ENCODE results near the gene LAMA2.

The LAMA2 gene

DNA sequence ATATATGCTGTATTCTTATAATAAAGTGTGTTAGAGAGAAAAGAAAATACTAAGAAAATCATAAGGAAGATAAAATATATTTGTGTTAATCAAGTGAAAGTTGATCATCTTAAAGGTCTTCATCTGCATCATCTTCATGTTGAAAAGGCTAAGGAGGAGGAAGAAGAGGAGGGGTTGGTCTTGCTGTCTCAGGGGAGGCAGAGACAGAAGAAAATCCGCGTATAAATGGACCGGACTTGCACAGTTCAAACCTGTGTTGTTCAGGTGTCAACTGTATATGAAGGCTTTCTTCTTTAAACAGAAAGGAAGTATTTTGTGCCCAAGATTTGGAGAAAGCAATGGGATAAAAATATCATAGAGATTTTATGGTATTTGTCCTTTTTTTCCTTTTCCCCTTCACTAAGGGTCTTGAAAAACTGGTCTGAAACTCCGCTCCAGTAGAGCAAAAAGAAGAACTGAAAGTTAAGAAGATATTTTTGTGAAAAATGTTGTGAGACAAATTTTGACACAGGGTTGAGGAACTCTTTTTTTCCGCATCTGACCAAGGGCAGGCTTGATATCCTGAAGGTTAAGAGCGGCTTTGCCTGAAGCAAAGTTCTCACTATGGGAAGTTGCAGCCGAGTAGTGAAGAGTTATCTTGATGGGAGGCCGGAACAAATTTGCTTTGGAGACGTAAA is 350.7 kb downstream of the LAMA2 start:
- no peak for DNase-seq

DNA sequence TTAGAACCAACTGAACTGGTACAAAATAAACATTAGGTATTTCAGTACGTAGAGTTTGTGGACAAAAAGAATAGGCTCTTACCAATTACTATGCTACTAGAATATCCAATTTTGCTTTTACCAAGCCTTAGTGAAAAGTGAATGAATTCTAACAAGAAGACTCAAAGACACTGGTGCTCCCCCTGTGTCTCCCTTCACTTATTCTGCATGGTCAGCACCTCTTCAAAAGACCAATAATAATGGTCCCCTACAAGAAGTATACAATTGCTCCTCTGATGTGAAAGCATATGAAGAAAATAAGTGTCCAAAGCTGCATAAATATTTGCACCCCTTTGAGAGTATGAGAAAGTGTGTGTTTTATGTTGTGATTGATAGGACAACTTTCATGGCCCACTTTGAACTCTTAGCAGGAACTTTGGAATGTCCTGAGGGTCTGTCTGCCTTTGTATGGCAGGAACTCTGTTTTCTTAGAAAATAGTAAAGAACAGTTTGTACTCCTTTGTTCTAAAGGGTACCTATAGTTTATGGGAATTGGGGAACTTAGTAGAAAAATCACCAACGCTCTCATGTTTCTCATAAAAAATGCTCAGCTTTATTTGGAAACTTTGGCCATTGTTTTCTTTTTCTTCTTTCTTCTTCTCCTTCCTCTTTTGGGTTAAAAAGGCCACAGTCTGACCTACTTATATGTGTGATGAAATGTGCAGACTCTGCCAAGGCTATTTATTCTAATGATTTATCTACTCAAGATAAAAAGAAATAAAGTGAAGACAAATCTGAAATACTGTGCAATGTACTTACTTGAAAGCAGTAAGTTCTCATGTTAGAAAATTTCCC is 352.4 kb downstream of the LAMA2 start:
- DNase-seq = no peak

DNA sequence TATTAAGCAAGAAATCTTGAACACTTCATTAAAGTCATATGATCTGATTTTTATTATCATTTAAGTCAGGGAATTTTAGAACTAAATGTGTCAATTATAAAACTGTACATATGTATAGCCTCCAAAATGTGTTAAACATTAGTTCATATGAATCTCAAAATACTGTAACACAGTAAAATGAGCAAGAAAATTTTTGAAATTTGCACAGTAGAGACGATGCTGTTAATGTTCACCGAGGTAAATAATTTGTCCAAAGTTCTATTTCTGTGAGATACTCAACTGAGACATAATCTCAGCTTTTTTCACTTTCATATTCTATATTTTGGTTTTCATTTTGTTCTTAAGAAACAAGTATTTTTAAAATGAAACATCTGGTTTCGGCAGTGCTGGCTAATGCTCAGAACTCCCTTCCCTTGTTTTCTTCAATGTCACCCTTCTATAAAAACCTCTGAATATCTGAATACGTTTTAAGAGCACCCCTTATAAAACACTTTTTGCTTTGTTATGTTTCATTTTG is 353.1 kb downstream of the LAMA2 start:
- DNase-seq = no peak

DNA sequence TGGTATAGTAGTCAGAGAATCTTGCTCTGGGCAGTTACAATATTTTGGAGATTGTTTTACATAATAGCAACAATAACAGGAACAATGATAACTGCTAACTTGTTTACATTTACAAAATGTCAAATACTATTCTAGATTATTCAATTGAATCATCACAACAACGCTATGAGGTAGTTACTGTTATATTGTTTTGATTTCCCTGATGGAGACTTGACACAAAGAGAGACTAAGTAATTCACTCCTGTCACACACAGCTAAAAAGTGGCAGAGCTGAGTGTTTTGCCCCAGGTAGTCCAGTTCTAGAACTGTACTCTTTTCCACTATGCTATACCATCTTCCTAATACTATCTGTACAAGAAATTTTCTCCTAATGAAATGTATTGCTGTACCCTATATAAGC is 356.1 kb downstream of the LAMA2 start:
- DNase-seq = no peak

DNA sequence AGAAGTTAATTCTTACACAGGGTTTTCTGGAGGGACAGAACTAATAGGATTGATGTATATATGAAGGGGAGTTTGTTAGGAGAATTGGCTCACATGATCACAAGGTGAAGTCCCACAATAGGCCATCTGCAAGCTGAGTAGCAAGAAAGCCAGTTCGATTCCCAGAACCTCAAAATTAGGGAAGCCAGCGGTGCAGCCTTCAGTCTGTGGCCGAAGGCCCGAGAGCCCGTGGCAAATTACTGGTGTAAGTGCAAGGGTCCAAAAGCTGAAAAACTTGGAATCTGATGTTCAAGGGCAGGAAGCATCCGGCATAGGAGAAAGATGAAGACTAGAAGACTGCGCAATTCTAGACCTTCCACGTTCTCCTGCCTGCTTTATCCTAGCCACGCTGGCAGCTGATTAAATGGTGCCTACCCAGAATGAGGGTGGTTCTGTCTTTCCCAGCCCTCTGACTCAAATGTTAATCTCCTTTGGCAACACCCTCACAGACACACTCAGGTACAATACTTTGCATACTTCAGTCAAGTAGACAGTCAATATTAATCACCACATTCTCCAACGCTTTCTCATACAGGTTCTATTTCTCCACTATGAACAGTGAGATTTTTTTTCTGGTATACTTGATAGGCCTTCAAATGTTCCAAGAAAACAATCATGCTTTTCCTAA is 357.0 kb downstream of the LAMA2 start:
- DNase-seq = no peak

DNA sequence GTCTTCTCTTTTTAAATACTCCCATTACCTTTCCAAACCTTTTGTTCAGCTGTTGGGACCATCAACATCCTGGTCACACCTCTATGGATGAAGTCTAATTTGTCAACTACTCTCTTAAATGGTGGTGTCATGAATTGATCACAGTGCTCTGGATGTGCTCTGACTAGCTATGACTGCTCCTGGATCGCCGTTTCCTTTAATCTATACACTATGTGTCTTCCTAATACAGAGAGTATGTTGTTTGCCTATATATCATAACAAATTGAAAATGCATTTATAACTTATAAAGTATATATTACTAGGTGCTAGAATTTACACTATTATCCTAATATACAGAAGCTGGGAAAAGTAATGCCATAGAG is 357.5 kb downstream of the LAMA2 start:
- no peak for DNase-seq

DNA sequence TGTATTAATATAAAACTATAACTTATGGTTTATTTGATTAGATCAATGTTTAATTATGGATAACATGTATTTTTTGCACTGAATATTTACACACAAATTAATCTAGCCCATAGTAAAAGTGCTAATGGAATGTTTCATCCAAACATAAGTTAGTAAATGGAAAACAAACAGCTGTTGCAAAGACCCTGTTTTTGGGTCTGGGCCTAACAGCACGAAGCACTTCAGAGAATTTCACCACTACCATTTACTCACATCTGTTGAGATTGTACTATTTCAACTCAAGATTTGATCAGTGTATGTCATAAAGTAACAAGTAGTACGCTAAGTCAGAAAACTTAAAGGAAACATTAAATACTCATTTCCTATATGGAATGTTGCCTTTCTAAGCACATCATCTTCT is 359.6 kb downstream of the LAMA2 start:
- DNase-seq = no peak

DNA sequence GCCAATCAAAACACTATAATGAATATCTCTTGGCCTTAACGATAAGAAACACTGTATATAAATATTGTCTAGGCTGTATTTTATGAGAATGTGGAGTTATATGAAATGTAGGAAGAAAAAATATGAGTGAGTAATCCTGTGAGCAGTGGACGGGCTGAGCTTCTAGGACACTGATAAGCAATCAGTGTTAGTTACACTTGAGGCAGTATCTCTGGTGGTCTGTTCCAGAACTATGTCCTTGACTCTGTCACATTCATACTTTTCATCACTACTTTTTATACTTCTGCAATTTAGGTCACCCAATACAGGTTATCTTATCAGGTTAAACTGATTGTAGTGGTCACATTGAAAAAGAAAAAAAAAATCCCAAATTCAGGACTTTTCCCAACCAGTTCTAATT is 360.4 kb downstream of the LAMA2 start:
- no peak for DNase-seq

DNA sequence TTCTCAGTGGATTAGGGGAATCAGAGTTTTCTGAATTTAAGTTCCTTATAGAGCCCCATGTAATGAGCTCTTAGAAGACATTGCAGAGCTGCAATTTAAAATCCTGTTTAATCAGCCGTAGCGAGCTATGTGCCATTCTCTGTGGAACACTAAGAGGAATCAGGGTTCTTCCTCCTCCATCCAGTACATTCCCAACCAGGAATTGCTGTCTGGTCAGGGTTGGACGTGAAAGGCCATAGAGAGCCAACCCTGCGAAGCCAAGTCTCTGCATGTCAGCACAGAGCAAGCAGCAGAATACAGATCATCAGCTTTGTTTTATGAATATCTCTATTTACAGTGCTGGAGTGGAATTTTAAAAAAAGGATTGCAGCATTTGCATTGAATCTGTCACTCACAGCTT is 366.0 kb downstream of the LAMA2 start:
- DNase-seq = no peak

DNA sequence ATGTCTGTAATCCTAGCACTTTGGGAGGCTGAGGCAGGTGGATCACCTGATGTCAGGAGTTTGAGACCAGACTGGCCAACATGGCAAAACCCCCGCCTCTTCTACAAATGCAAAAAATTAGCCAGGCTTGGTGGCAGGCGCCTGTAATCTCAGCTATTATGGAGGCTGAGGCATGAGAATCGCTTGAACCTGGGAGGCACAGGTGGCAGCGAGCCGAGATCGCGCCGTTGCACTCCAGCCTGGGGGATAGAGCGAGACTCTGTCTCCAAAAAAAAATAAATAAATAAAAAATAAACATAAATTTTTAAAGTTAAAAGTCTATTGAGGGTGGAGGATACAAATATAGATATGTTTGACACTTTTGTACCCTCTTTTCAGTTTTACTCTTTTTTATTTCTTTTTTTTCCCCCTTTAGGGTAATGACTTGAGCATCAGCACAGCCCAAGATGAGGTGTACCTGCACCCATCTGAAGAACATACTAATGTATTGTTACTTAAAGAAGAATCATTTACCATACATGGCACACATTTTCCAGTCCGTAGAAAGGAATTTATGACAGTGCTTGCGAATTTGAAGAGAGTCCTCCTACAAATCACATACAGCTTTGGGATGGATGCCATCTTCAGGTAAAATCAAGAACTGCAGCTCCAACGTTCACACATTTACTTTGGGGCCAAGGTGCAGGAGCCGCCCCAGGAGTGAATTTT is 368.9 kb downstream of the LAMA2 start:
- DNase-seq = no peak

DNA sequence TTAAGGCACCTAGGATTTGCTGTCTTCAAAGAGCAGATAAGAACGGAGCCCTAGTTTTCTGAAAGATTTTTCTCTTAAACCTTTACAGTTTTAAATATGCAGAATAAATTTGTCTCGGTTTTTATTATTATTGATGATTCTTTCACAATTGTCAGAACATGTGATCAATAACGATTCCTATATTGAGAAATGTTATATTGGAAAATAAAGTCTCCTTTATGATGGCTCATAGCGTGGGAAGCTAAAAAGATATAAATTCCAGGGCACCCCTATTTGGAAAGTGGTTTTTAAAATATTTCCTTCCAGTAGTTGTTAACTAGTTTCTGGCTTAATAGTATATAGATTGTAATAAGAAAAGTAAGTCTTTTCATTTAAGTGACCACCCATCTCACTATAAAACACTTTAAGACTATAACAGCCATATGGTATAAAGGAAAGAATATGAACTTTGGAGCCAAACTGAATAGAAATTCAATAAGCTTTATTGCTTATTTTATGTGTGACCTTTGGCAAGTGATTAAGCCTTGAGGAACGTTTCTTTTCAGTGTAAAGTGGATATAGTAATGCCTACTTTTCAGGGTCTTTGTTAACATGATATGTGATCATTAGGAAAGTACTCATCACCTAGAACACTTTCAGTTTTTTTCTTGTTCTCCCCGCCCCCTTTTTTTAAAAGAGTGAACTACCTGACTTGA is 369.6 kb downstream of the LAMA2 start:
- DNase-seq = no peak

DNA sequence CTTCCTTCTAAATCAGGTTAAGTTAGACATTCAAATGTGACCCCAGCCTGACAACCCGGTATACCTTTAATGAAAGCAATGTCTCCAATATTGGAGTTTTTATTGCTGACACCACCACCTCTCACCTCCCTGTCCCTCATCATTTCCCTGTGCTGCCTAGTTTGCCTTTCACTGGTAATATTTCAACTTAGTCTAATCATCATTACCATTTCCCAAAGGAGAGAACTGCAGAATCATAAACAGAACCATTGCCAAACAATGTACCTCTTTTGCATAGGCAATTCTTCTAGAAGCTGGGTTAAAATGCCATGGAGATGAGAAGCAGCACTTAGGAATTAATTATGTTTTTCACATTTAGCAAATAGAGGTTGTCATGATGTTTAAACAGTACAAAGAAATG is 370.3 kb downstream of the LAMA2 start:
- no peak for DNase-seq

DNA sequence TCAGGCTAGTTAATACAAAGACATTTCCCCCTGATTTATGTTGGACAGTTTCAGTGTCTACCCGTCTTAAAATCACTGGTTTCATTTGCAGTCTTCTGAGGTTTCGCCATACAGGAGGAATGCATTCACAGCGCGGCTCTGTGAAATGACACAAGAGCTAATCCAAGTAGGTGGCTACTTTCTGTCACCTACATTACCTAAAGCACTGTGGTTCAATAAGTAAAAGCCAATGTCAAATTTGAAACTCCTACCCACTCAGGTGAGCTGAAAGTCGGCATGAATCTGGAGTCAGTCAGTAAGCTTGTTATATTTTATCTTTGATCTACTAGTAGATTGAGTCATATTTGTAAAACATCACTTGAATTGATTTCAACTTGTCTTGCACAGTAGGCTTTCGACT is 370.8 kb downstream of the LAMA2 start:
- DNase-seq = no peak

DNA sequence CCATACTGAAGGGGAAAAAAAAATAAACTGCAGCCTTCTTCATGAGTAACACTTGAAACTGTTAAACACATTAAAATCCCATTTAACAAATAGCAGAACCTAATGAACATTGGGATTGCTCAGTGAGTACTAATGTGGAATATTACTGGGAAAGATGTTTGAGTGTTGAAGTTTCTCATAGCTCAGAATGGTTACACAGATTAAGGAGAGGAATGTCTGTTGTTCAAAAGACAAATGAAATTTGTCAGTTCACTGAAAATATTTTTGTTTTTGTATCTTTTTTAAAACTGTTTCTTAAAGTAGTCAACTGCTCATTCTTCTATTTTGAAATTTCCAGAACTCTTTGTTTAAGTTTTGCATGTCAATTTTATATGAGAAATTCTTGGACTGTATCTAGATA is 374.3 kb downstream of the LAMA2 start:
- no peak for DNase-seq

DNA sequence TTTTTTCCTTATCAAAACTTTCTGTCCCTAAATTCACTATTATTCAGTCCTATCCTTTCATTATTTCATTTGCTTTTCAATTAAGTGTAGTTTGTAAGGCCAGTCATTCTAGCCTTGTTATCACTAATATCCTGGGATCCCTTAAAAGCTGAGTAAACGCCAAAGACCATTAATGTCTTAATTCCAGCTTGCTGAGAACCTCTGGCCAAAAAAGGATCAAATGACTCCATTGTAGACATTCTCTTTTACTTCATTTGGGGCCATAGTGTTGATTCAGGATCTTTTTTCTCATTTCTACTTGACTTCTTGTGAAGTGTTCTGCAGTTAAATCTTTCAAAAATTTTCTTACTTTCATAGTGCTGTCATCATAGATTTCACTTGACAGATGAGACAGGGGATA is 379.7 kb downstream of the LAMA2 start:
- DNase-seq = no peak

DNA sequence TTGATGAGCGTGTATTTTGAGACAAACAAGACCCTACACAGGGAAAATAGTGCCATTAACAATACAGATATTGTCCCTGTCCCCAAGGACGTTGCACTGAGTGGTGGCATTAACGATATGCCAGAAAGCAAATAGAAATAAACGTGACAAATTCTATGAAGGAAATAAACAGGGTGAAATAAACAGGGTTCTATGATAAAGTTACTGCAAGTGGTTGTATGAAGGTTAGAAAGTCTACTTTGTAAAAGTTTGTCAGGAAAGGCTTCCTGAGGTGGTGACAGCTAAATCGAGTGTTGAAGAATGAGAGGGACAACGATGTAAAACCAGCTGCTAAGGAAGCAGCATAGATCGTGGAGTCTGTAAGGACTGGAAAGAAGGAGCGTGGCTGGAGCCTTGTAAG is 380.2 kb downstream of the LAMA2 start:
- DNase-seq = no peak

DNA sequence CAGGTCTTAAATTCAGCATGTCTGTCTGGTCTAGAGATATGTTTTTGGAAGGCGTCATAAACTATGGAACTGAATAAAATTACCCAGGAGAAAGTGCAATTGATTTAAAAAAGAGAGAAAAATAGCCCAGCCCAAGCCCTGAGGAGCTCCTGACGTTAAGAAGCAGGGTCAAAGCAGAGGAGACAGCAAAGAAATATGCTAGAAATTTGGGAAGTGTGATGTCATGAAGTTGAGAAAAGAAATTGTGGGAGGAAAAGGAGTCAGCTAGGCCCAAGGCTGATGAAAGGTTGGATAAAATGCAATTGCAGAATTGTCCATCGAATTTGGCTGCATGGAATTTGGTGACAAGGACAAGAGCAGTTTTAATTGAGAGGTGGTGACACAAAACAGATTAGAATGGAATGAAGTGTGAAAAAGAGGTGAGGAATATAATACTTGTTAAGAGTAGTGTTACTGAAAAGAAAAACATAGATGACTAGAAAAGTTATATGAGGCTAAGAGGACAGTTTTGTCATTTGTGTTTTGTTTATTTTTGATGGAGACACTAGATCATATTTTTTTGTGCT is 381.6 kb downstream of the LAMA2 start:
- DNase-seq = no peak

DNA sequence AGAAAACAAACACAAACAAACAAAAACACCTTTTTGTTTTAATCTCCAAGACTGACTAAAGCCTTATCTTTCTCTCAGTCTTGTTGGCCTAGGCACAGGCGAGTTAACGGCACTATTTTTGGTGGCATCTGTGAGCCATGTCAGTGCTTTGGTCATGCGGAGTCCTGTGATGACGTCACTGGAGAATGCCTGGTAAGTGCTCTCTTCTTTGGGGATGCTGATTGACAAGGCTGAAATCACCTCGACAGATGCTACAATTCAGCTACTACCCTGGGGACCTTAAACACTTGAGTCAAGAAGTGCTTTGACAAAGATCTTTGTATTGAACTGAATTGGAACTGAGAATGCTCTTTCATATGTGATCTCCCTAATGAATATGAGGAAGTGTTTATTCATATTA is 384.1 kb downstream of the LAMA2 start:
- no peak for DNase-seq

DNA sequence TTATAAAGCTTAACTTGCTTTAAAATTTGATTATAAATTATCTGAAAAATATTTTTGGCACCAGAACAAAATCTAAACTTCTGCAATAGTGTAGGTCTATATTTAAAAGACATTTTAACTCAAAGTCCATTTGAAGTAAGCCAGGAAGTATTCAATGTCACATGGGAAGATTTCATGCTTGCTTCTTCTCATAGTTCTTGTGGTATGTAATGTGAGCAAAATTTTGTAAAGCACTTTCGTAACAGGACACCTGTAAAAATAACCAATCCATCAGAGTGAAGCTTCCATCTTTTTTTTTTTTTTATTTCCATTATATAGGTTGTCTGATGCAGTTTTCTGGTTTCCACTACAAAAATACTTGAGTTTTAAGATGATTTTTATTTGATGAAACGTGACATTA is 386.1 kb downstream of the LAMA2 start:
- DNase-seq = no peak

DNA sequence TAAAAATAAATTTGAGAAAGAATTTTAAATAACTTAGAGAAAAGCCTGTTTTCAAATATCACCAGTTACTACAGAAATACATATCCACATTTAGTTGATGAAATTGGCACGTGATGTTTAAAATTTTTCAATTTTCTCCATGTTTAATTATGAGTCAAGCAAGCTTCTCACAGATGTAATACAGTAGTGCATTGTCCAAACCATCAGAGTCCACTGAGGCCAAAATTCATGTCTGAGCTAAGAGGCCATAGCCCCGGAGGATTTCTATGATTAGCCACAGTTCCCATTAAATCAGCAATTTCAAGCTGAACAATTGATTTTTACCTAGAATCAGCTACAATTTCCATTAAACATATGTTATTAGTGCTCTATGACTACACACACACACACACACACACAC is 387.0 kb downstream of the LAMA2 start:
- no peak for DNase-seq

DNA sequence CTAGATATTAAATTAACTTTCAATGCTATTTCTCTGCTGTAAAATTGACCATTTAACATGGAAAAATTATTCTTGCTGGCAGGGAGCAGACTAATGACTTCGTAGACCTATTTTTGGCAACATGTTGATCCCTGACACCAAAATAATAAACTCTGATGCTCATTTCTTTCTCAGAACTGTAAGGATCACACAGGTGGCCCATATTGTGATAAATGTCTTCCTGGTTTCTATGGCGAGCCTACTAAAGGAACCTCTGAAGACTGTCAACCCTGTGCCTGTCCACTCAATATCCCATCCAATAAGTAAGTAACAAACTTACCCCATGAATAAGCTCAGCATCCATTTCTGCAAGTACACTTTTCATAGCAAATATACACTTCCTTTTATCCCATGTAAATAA is 387.5 kb downstream of the LAMA2 start:
- DNase-seq = no peak

DNA sequence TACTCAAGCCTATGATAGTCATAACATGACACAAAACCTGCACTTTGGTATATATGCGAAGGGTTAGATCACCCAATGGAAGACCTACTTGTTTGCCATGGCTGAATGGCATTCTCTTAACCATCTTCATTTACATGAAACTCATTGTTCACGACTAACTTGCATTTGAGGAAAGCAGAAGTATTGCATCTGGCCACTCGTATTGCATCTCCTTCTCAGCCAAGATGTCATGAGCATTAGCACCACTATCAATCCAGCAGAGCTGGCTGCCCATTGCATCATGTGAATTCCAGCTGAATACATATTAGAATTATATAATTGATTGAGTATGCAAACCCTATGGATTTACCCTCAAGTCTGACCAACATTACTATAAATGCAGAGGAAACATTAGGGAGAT is 390.2 kb downstream of the LAMA2 start:
- no peak for DNase-seq
